HepG2 (cell line): ENCODE results near the gene STX10.

Source experiments
- CTCF ChIP-seq: sonication (generic); formaldehyde crosslinking; IDR thresholded peaks from 2 replicates; pipeline ENCODE4 v1.5.0; 2020; ENCODE audit warnings: mild to moderate bottlenecking, missing genetic modification reagents, moderate library complexity
- PHF8 ChIP-seq: sonication (generic); formaldehyde crosslinking; IDR thresholded peaks from 2 replicates; pipeline ENCODE4 v1.5.0; 2020; ENCODE audit warnings: missing genetic modification reagents
- PITX1 ChIP-seq: sonication (generic); formaldehyde crosslinking; IDR thresholded peaks from 2 replicates; pipeline ENCODE4 v1.5.1; 2020; ENCODE audit warnings: mild to moderate bottlenecking, missing genetic modification reagents
- POLR2AphosphoS2 ChIP-seq: IDR thresholded peaks from 2 replicates; pipeline ENCODE4 v1.6.1; 2011; ENCODE audit warnings: low read depth, low read length, improper control_type of control experiment
- POLR2AphosphoS5 ChIP-seq: IDR thresholded peaks from 2 replicates; pipeline ENCODE4 v1.6.1; 2012; ENCODE audit warnings: low read depth, low read length
- PRDM15 ChIP-seq: sonication (generic); formaldehyde crosslinking; IDR thresholded peaks from 2 replicates; pipeline ENCODE4 v1.4.0; 2020; ENCODE audit warnings: missing genetic modification reagents
- REST ChIP-seq, 2 experiments: IDR thresholded peaks; 2 replicates each; pipeline ENCODE4 v1.6.1; 2011 to 2012; ENCODE audit warnings: low read length in 2 of 2, borderline replicate concordance in 1 of 2, low read depth in 1 of 2, mild to moderate bottlenecking in 1 of 2, moderate library complexity in 1 of 2
- ZBTB34 ChIP-seq: sonication (generic); formaldehyde crosslinking; IDR thresholded peaks from 2 replicates; pipeline ENCODE4 v1.8.0; 2022; ENCODE audit warnings: mild to moderate bottlenecking, missing genetic modification reagents
- ZNF318 ChIP-seq: sonication (generic); formaldehyde crosslinking; IDR thresholded peaks from 2 replicates; pipeline ENCODE4 v1.4.0; 2020; ENCODE audit warnings: mild to moderate bottlenecking, missing genetic modification reagents
- TF ChIP-seq, protein P1 (sequence below): sonication (generic); formaldehyde crosslinking; IDR thresholded peaks from 2 replicates; pipeline ENCODE4 v1.8.0; 2022; ENCODE audit warnings: mild to moderate bottlenecking, missing genetic modification reagents, moderate library complexity

DNA sequence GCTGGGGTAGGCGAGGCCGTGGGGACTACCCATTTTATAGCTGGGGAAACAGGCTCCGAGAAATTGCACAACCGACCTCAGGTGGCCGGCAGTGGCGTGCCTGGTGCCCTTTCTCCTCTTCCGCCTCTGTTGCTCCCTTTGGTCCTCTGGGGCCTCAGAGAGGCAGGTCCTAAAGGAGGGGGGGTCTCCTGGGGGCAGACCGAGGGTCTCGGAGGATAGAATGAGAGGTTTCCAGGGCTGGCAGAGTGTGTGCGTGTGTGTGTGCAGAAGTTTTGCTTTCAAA is 11.3 kb downstream of the STX10 start:
- TF ChIP-seq ZBTB34 (CRISPR knock-in tag) (no peak), CTCF (CRISPR knock-in tag) (no peak), POLR2AphosphoS5 (no peak), PHF8 (no peak), PRDM15 (CRISPR knock-in tag) (no peak), REST (IDR thresholded peaks at IDR 0.05; ENCODE audit: borderline replicate concordance in 1 of 2, low read depth in 1 of 2, low read length in 2 of 2) (no peak), POLR2AphosphoS2 (no peak), PITX1 (no peak), ZNF318 (CRISPR knock-in tag) (no peak)
- TF ChIP-seq, protein P1, sequence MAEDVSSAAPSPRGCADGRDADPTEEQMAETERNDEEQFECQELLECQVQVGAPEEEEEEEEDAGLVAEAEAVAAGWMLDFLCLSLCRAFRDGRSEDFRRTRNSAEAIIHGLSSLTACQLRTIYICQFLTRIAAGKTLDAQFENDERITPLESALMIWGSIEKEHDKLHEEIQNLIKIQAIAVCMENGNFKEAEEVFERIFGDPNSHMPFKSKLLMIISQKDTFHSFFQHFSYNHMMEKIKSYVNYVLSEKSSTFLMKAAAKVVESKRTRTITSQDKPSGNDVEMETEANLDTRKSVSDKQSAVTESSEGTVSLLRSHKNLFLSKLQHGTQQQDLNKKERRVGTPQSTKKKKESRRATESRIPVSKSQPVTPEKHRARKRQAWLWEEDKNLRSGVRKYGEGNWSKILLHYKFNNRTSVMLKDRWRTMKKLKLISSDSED (CRISPR knock-in tag): no peak
